ENCODE data around the gene COL9A1. TPM values are rescaled to one million over a fixed set of nuclear protein-coding genes. Genes with fewer than 3 reads are reported as not detected.
"Not testable (repeated sequence)": the region's sequence is repeated elsewhere in the genome, so short reads cannot be mapped to it uniquely, and the experiment has no call there.

COL9A1 gene
- total RNA-seq: 1 to 10 TPM in 1 of 4 donors, under 1 TPM in 3; 0.34 to 1.7 (median 0.77) TPM

GRCh38 chr6:70303034-70303525 is at the start of gene COL9A1:
TSS of gene COL9A1 (minus strand) at chr6:70303084. CDS start at chr6:70302924, 160 bp downstream.
- intact Hi-C loops (cut with DNase I): no loop called here

DNA sequence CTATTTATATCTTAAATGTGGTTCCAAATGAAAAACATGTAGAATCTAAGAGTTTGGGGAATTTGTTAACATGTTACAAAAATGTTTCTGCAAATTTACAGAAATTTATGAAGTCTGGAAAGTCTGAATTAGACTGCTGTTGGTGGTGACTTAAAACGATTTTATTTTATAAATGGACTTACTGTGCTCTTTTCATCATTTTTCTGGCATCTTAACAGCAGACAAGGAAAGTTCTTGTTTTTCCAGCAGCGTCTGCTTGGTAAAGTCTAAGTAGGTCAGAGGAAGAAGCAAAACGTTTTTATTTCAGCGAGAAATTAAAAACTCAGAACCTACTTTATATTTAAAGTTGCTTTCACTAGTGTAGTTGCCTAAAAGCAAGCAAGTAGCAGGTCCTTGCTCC is 48.6 kb upstream of the COL9A1 start:
- H3K4me3 ChIP-seq: no peak overlapping the region
- H3K4me1 ChIP-seq: peaks cover 0 to 6% (median 0%) of the 10 kb centered on the region in 4 donors
- no peak overlapping the region for H3K27ac ChIP-seq (replicated peaks in 1 of 4)
- DNase-seq (ENCODE audit: extremely low spot score): no peak
- intact Hi-C loops (cut with DNase I): no loop called here
- TF ChIP-seq EP300 (IDR thresholded peaks at IDR 0.05) (no peak), POLR2A (IDR thresholded peaks at IDR 0.05; ENCODE audit: low read depth) (no peak), POLR2AphosphoS5 (IDR thresholded peaks at IDR 0.05) (no peak), CTCF (IDR thresholded peaks at IDR 0.05) (no peak)
- peaks cover 0 to 12% (median 0%) of the 10 kb centered on the region in 4 donors for H3K27me3 ChIP-seq
- WGBS: 35% methylated on average over 4 of the region's 4 CpGs
- H3K36me3 ChIP-seq: no peaks in the 10 kb centered on the region
- H3K9me3 ChIP-seq: no peaks in the 10 kb centered on the region

More at GRCh38 chr6:70303034-70303525, at the start of gene COL9A1:
- H3K9me3 ChIP-seq: no peaks in the 10 kb centered on the region
- peaks cover 0 to 8% (median 0%) of the 10 kb centered on the region in 4 donors for H3K27me3 ChIP-seq
- H3K4me3 ChIP-seq: no peak within 1 kb of the TSS
- H3K27ac ChIP-seq (replicated peaks in 1 of 4): no peak within 1 kb of the TSS
- no peaks in the 10 kb centered on the region for H3K4me1 ChIP-seq
- no peaks in the 10 kb centered on the region for H3K36me3 ChIP-seq
- TF ChIP-seq POLR2A (IDR thresholded peaks at IDR 0.05; ENCODE audit: low read depth) (no peak), CTCF (IDR thresholded peaks at IDR 0.05) (no peak), EP300 (IDR thresholded peaks at IDR 0.05) (no peak), POLR2AphosphoS5 (IDR thresholded peaks at IDR 0.05) (no peak)
- DNase-seq (ENCODE audit: extremely low spot score): no peak
- 76% methylated on average over 5 of the region's 5 CpGs for WGBS

DNA sequence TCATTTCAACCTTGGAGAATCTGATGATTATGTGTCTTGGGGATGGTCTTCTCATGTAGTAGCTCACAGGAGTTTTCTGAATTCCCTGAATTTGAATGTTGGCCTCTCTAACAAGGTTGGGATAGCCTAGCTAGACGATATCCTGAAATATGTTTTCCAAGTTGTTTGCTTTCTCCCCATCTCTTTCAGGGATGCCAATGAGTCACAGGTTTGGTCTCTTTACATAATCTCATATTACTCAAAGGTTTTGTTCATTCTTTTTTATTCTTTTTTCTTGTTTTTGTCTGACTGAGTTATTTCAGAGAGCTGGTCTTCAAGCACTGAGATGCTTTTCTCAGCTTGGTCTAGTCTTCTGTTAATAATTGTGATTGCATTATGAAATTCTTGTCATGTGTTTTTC is 42.7 kb upstream of the COL9A1 start:
- H3K4me3 ChIP-seq: no peak overlapping the region
- H3K27me3 ChIP-seq: peaks cover 0 to 12% (median 0%) of the 10 kb centered on the region in 4 donors
- no peaks in the 10 kb centered on the region for H3K36me3 ChIP-seq
- no peaks in the 10 kb centered on the region for H3K4me1 ChIP-seq
- H3K27ac ChIP-seq (replicated peaks in 1 of 4): no peak overlapping the region
- 86% methylated on average over 1 of the region's 1 CpG for WGBS
- H3K9me3 ChIP-seq: no peaks in the 10 kb centered on the region
- TF ChIP-seq EP300 (IDR thresholded peaks at IDR 0.05): no peak
- no peak for TF ChIP-seq CTCF (IDR thresholded peaks at IDR 0.05)
- no peak for TF ChIP-seq POLR2AphosphoS5 (IDR thresholded peaks at IDR 0.05)
- TF ChIP-seq POLR2A (IDR thresholded peaks at IDR 0.05; ENCODE audit: low read depth): no peak
- DNase-seq (ENCODE audit: extremely low spot score): no peak
- intact Hi-C loops (cut with DNase I): no loop called here

DNA sequence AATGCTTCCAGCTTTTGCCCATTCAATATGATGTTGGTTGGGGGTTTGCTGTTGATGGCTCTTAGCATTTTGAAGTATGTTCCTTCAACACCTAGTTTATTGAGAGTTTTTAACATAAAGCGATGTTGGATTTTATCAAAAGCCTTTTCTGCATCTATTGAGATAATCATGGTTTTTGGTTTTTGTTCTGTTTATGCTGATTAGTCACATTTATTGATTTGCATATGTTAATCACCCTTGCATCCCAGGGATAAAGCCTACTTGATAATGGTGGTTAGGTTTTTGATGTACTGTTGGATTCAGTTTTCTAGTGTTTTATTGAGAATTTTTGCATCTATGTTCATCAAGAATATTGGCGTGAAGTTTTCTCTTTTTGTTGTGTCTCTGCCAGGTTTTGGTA is 40.4 kb upstream of the COL9A1 start:
- no peak overlapping the region for H3K4me3 ChIP-seq
- 89% methylated on average over 2 of the region's 2 CpGs for WGBS
- no peaks in the 10 kb centered on the region for H3K4me1 ChIP-seq
- no peaks in the 10 kb centered on the region for H3K36me3 ChIP-seq
- no peak for TF ChIP-seq EP300 (IDR thresholded peaks at IDR 0.05)
- intact Hi-C loops (cut with DNase I): no loop called here
- peaks cover 0 to 12% (median 0%) of the 10 kb centered on the region in 4 donors for H3K27me3 ChIP-seq
- no peak overlapping the region for H3K27ac ChIP-seq (replicated peaks in 1 of 4)
- peaks cover 0 to 7% (median 2%) of the 10 kb centered on the region in 4 donors for H3K9me3 ChIP-seq
- no peak for DNase-seq (ENCODE audit: extremely low spot score)

GRCh38 chr6:70339810-70340209 is 36.9 kb upstream of the COL9A1 start:
- WGBS: 100% methylated on average over 2 of the region's 2 CpGs
- H3K9me3 ChIP-seq; H3K36me3 ChIP-seq; H3K27me3 ChIP-seq; H3K4me3 ChIP-seq; intact Hi-C loops (cut with DNase I); H3K4me1 ChIP-seq; DNase-seq (ENCODE audit: extremely low spot score); H3K27ac ChIP-seq (replicated peaks in 1 of 4): not testable (repeated sequence)

- H3K9me3 ChIP-seq: peaks cover 0 to 7% (median 2%) of the 10 kb centered on the region in 4 donors
- H3K27me3 ChIP-seq: peaks cover 0 to 4% (median 0%) of the 10 kb centered on the region in 4 donors
- intact Hi-C loops (cut with DNase I): no loop called here
- no peaks in the 10 kb centered on the region for H3K36me3 ChIP-seq
- H3K4me1 ChIP-seq: no peaks in the 10 kb centered on the region
- H3K4me3 ChIP-seq: no peak overlapping the region
- H3K27ac ChIP-seq (replicated peaks in 1 of 4): no peak overlapping the region
- no peak for DNase-seq (ENCODE audit: extremely low spot score)
- TF ChIP-seq CTCF (IDR thresholded peaks at IDR 0.05) (no peak), POLR2AphosphoS5 (IDR thresholded peaks at IDR 0.05) (no peak), EP300 (IDR thresholded peaks at IDR 0.05) (no peak), POLR2A (IDR thresholded peaks at IDR 0.05; ENCODE audit: low read depth) (no peak)
These were observed 35.9 kb upstream of the COL9A1 start for GRCh38 chr6:70338775-70339174.
